H1 (cell line): Measurements from ENCODE around the gene RPS6KL1. TPM values are rescaled to one million over a fixed set of nuclear protein-coding genes. Genes with fewer than 3 reads are reported as not detected.

Source experiments
- BCL11A ChIP-seq, 2 experiments: IDR thresholded peaks; one replicate each; pipeline ENCODE4 v1.6.1; 2011; ENCODE audit warnings: low read depth in 2 of 2, low read length in 2 of 2, mild to moderate bottlenecking in 2 of 2
- BRCA1 ChIP-seq: IDR thresholded peaks from 2 replicates; pipeline ENCODE4 v1.6.1; 2012; ENCODE audit warnings: low read depth, low read length, improper control_type of control experiment
- CBX5 ChIP-seq: fragments of 300-800, 300-1000 bp; sonication (generic); IDR thresholded peaks from 2 replicates; pipeline ENCODE4 v1.7.1; 2016; ENCODE audit warnings: antibody characterized with exemption, low read length, low read depth
- CHD2 ChIP-seq: IDR thresholded peaks from 2 replicates; pipeline ENCODE4 v1.6.1; 2012; ENCODE audit warnings: low read length, improper control_type of control experiment
- CTCF ChIP-seq, 3 experiments: IDR thresholded peaks; 1 replicate in 2 of 3; 2 replicates in 1 of 3; pipeline versions ENCODE4 v1.5.1 to v1.6.1; 2011; ENCODE audit warnings: low read length in 3 of 3, mild to moderate bottlenecking in 3 of 3, inconsistent platforms in 2 of 3, low read depth in 1 of 3, moderate library complexity in 1 of 3; ENCODE audit not compliant: insufficient read depth in 1 of 3; ENCODE audit errors: control extremely low read depth in 1 of 3
- EP300 ChIP-seq, 2 experiments: IDR thresholded peaks; 1 replicate in 1 of 2; 2 replicates in 1 of 2; pipeline ENCODE4 v1.6.1; 2011 to 2012; ENCODE audit warnings: low read depth in 2 of 2, low read length in 2 of 2, mild to moderate bottlenecking in 2 of 2, borderline replicate concordance in 1 of 2, inconsistent platforms in 1 of 2, moderate library complexity in 1 of 2
- EZH2 ChIP-seq: fragments of 200-600 bp; sonication (generic); IDR thresholded peaks from 2 replicates; pipeline ENCODE4 v1.7.1; 2012; ENCODE audit warnings: low read depth, mild to moderate bottlenecking, moderate library complexity, low read length, inconsistent platforms; ENCODE audit not compliant: severe bottlenecking
- HDAC2 ChIP-seq, 2 experiments: fragments of 300-600 bp in 1 of 2; sonication (generic) in 1 of 2; IDR thresholded peaks; 2 replicates each; pipeline ENCODE4 v1.6.1; 2011 to 2012; ENCODE audit warnings: low read depth in 2 of 2, low read length in 2 of 2, mild to moderate bottlenecking in 2 of 2, moderate library complexity in 2 of 2, borderline replicate concordance in 1 of 2, inconsistent platforms in 1 of 2
- JUN ChIP-seq: IDR thresholded peaks from 2 replicates; pipeline ENCODE4 v1.6.1; 2011; ENCODE audit warnings: low read depth, mild to moderate bottlenecking, improper control_type of control experiment, low read length
- JUND ChIP-seq: IDR thresholded peaks from 2 replicates; pipeline ENCODE4 v1.6.1; 2011; ENCODE audit warnings: mild to moderate bottlenecking, improper control_type of control experiment, low read length
- KDM5A ChIP-seq: fragments of 200-600 bp; IDR thresholded peaks from 2 replicates; pipeline ENCODE4 v1.7.1; 2012; ENCODE audit warnings: mild to moderate bottlenecking, low read length, inconsistent platforms, mixed read lengths
- POLR2A ChIP-seq, 2 experiments: IDR thresholded peaks; 1 replicate in 1 of 2; 2 replicates in 1 of 2; pipeline ENCODE4 v1.6.1; 2011; ENCODE audit warnings: low read depth in 2 of 2, low read length in 2 of 2, mild to moderate bottlenecking in 2 of 2; ENCODE audit errors: control extremely low read depth in 1 of 2
- RAD21 ChIP-seq, 2 experiments: IDR thresholded peaks in 1 of 2; conservative IDR thresholded peaks in 1 of 2; 2 replicates each; pipeline ENCODE4 v1.6.1; 2011; ENCODE audit warnings: low read depth in 2 of 2, low read length in 2 of 2, improper control_type of control experiment in 1 of 2, inconsistent platforms in 1 of 2, mild to moderate bottlenecking in 1 of 2, moderate library complexity in 1 of 2
- RBBP5 ChIP-seq: IDR thresholded peaks from 2 replicates; pipeline ENCODE4 v1.7.1; 2012; ENCODE audit warnings: low read depth, mild to moderate bottlenecking, inconsistent platforms, low read length, moderate library complexity, borderline replicate concordance
- SAP30 ChIP-seq: fragments of 300-600 bp; sonication (generic); IDR thresholded peaks from 2 replicates; pipeline ENCODE4 v1.7.1; 2012; ENCODE audit warnings: low read length, moderate library complexity, mild to moderate bottlenecking, inconsistent platforms; ENCODE audit not compliant: insufficient read depth, insufficient replicate concordance
- SIN3A ChIP-seq, 2 experiments: IDR thresholded peaks in 1 of 2; conservative IDR thresholded peaks in 1 of 2; 2 replicates each; pipeline ENCODE4 v1.6.1; 2011 to 2012; ENCODE audit warnings: low read length in 2 of 2, improper control_type of control experiment in 1 of 2, low read depth in 1 of 2, mild to moderate bottlenecking in 1 of 2
- SP1 ChIP-seq: IDR thresholded peaks from 2 replicates; pipeline ENCODE4 v1.6.1; 2011; ENCODE audit warnings: low read depth, low read length
- TBP ChIP-seq: IDR thresholded peaks from 2 replicates; pipeline ENCODE4 v1.6.1; 2011; ENCODE audit warnings: low read depth, low read length, improper control_type of control experiment
- YY1 ChIP-seq: IDR thresholded peaks from 2 replicates; pipeline ENCODE4 v1.6.1; 2011; ENCODE audit warnings: low read depth, mild to moderate bottlenecking, low read length
- ZNF274 ChIP-seq: IDR thresholded peaks from 2 replicates; pipeline ENCODE4 v1.7.0; 2012; ENCODE audit warnings: low read length, borderline replicate concordance; ENCODE audit errors: extremely low read depth
- polyA plus RNA-seq, 7 experiments: library from polyadenylated mRNA; depleted of rRNA in 3 of 7; stranded (reverse) in 5 of 7; unstranded in 2 of 7; fragments of >200 nt in 5 of 7; fragments of 200-250 nt in 2 of 7; gene quantifications; 1 replicate in 5 of 7; 2 replicates in 1 of 7; 4 replicates in 1 of 7; pipeline versions ENCODE4 v1.2.1 to v1.2.3, GENCODE V29; 2011 to 2013; ENCODE audit warnings: missing spikeins in 2 of 7, mixed read lengths in 2 of 7
- total RNA-seq: library from RNA; stranded (reverse); fragmentation: NEBNext Ultra II Directional; extraction: Animal tissue kit (Norgen Biotek cat#: 25700); gene quantifications from 2 replicates; pipeline ENCODE4 v1.2.1, GENCODE V29; 2021
- TF ChIP-seq, protein P1 (sequence below): IDR thresholded peaks from 2 replicates; pipeline ENCODE4 v1.6.1; 2011; ENCODE audit warnings: low read length, improper control_type of control experiment

The RPS6KL1 gene
- total and polyA plus RNA-seq, 2 of the 8 experiments (the other 6 are each of a cell fraction or from before 2014, with no cell fraction given): 9.8 to 13.8 TPM

- TF ChIP-seq POLR2A (IDR thresholded peaks at IDR 0.05; ENCODE audit: control extremely low read depth in 1 of 2, low read depth in 2 of 2, low read length in 2 of 2) (no peak), RAD21 (IDR thresholded peaks at IDR 0.05 in 1 of 2, conservative IDR thresholded peaks at IDR 0.05 in 1 of 2; ENCODE audit: low read depth in 2 of 2, low read length in 2 of 2) (no peak), EP300 (IDR thresholded peaks at IDR 0.05; ENCODE audit: borderline replicate concordance in 1 of 2, low read depth in 2 of 2, low read length in 2 of 2) (no peak), CTCF (IDR thresholded peaks at IDR 0.05; ENCODE audit: control extremely low read depth in 1 of 3, insufficient read depth in 1 of 3, low read depth in 1 of 3, low read length in 3 of 3) (no peak), TBP (no peak; the same call in 1 of the 2 replicates), BRCA1 (no peak), SIN3A (conservative IDR thresholded peaks at IDR 0.05 in 1 of 2, IDR thresholded peaks at IDR 0.05 in 1 of 2; ENCODE audit: low read depth in 1 of 2, low read length in 2 of 2) (peak; percentile 75 to 91; a peak in 2 of 4 replicates), RBBP5 (no peak), CBX5 (no peak), KDM5A (no peak), EZH2 (no peak), HDAC2 (IDR thresholded peaks at IDR 0.05; ENCODE audit: borderline replicate concordance in 1 of 2, low read depth in 2 of 2, low read length in 2 of 2) (no peak), JUN (0 out of 2 replicates have a peak, but pooled peaks have one; percentile 8), SAP30 (no peak), YY1 (0 out of 2 replicates have a peak, but pooled peaks have one; percentile 49), BCL11A (IDR thresholded peaks at IDR 0.05; ENCODE audit: low read depth in 2 of 2, low read length in 2 of 2) (no peak), SP1 (peak; percentile 71), JUND (no peak), ZNF274 (no peak), CHD2 (0 out of 2 replicates have a peak, but pooled peaks have one; percentile 31)
- TF ChIP-seq, protein P1, sequence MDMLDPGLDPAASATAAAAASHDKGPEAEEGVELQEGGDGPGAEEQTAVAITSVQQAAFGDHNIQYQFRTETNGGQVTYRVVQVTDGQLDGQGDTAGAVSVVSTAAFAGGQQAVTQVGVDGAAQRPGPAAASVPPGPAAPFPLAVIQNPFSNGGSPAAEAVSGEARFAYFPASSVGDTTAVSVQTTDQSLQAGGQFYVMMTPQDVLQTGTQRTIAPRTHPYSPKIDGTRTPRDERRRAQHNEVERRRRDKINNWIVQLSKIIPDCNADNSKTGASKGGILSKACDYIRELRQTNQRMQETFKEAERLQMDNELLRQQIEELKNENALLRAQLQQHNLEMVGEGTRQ: no peak
Measured at GRCh38 chr14:74886001-74886400, 37.1 kb downstream of the RPS6KL1 start (continued).
